Measurements from ENCODE around the gene GTF3C6.

GRCh38 chr6:110996691-110997090 lies 38.2 kb downstream of the GTF3C6 start:
- TF ChIP-seq ZNF624 (tag by site-specific recombination; IDR thresholded peaks at IDR 0.05) (no peak), REPIN1 (tag by site-specific recombination; IDR thresholded peaks at IDR 0.05; ENCODE audit: low read depth) (no peak), CTCF (tag by site-specific recombination; IDR thresholded peaks at IDR 0.05) (no peak), ZBTB1 (tag by site-specific recombination; IDR thresholded peaks at IDR 0.05) (no peak), YY2 (tag by site-specific recombination; IDR thresholded peaks at IDR 0.05) (no peak), ZNF184 (tag by site-specific recombination; IDR thresholded peaks at IDR 0.05) (no peak), ZNF324 (tag by site-specific recombination; IDR thresholded peaks at IDR 0.05) (no peak)
